EL (cell line): ENCODE data around the gene METTL25B.

Source experiments
- DNase-seq: peaks from one replicate; pipeline ENCODE4 v3.0.0-alpha.2; 2016

METTL25B gene

DNA sequence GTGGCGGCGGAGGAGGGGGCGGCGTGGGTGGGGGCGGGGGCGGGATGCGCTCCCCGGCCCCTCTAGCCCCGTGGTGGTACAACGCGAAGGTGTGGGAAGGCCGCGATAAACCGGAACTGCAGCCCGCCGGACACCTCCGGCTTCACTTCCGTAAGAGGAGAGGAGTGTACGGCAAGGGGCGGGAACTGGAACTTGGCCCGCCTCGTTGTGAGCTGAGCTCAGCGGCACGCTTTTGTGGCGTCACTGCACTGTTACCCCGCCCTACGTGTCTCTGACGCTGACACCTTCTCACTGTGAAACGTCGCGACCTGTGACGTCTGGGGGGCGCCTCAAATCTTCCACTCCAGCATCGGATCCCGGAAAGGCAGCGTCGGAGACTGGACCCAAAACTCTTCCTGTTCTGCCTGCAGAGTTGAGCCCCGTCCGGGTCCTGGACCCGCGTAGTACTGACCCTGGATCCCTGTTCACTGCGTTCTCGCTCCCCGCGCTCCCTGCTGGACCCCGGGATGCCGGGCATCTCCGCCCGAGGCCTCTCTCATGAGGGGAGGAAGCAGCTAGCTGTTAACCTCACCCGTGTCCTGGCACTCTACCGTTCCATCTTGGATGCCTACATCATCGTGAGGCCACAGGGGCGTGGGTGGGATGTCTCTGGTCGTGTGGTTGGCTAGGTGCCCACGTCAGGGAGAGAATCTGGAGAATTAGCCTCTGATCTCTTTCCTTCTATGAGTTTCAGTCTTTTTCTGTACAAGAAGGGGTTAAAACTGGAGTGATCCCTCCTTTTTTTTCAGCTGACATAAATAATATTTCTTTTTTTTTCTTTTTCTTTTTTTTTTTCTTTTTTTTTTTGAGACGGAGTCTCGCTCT, 562 bp downstream of the METTL25B start, which contains the start of gene ISG20L2:
TSS of gene ISG20L2 (minus strand) at position 168 of the 864 bp plus-strand sequence. CDS start 1,114 bp downstream, outside the sequence.
- peak; percentile 98 for DNase-seq

DNA sequence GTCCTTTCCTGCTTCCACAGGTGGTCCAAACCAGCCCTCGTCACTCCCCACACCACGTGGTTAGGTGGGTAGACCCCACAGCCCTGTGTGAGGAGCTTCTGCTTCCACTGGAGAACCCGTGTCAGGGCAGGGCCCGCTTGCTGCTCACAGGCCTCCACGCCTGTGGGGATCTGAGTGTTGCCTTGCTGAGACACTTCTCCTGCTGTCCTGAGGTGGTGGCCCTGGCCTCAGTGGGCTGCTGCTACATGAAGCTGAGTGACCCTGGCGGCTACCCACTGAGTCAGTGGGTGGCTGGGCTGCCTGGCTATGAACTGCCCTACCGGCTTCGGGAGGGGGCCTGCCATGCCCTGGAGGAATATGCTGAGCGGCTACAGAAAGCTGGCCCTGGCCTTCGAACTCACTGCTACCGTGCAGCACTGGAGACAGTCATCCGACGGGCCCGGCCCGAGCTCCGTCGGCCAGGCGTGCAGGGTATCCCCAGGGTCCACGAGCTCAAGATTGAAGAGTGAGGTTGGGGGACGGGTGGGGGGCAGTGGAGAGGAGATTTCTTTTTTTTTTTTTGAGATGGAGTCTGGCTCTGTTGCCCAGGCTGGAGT, 5.8 kb downstream of the METTL25B start:
- no peak for DNase-seq

DNA sequence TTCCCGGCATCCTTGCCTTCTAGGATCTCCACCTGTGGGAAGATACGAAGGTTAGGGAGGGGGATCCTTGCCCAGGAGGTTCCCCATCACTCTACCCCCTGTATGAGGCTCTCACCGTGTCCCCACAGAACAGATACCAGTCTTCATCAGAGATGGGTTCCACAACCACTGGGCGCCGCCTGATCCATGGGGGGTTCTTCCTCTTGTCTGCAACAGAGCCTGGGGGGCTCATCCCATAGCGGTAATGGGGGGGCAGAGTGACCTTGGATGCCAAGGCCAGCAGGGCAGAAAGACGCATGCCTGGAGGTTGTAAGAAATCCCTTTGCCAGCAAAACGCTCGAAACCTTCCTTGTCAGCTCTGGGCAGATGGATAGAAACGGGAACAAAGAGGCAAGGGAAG, 10.1 kb downstream of the METTL25B start:
- no peak for DNase-seq

DNA sequence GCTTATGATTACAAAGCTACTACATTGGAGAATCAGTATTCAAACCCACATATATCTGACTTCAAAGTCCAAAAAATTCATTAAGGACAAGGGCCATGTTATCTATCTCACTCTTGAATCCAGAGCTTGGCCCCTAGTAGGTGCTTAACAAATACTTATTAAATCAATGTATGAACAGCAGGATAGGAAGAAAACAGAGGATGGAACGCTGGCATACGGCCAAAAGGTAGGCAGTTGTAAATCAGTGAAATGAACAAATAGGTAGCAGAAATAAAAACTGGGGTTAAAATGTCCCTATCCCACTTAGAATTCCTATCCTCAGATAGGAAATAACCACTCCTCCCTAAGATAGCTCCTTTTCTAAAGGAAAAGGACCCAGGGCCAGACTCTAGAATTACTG, 10.6 kb downstream of the METTL25B start:
- no peak for DNase-seq

DNA sequence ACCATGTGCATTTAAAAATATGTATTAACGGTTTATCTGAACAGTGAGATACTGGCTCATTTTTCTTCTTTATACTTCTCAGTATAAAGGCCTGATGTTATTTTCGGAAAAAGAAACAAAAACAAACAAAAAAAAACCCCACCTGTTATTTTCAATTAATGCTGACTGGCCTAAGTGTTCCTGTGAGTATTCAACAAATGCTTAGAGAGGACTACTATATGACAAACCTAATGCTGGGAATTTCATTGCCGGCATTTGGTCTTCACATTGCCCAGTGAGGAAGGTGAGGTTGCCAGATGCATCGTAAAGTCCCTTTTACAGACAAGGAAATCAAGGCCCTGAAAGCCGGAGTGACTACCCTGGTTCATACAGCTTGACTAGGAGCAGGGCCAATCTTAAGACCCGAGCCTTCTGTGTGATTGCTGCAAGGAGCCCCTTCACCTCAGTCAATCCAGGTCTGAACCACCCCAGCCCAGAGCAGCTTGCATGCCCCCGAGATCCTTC, 12.0 kb downstream of the METTL25B start:
- no peak for DNase-seq

DNA sequence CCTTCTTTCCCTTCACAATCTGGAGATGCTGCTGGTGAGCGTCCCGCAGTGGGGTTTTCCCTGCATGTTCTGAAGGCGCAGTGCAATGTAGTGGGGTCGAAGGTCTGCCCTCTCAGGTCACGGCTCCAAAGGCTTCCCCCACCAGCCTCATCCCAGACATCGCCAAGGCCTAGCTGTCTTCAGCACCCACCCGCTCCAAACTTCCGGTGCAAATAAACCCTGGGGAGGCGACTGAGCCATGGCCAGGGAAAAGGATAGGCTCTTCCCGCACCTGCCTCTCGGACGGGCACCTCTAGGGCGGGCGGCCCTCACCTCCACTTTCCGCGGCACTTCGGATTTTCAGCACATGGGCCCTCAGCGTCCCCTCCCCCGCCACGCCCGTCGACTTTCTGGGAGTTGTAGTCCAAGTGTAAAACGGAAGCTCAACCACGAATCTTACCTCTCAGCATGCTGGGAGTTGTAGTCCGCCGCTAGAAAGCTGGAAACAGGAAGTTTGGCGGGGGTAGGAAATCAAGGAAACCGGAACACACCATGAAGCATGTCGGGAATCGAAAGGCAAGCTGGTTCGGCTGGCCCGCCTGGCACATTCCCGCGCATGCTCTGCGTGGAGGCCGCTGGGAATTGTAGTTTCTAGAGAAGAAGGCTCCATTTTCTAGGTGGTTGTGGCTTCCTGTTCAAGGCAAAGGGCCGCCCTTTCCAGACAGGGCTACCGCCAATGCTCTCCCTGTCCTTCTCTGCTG, 12.6 kb downstream of the METTL25B start, which contains the start of gene MRPL24:
TSS of gene MRPL24 (minus strand) at position 348 of the 740 bp plus-strand sequence. CDS start 2,384 bp downstream, outside the sequence.
- peak; percentile 100 for DNase-seq

DNA sequence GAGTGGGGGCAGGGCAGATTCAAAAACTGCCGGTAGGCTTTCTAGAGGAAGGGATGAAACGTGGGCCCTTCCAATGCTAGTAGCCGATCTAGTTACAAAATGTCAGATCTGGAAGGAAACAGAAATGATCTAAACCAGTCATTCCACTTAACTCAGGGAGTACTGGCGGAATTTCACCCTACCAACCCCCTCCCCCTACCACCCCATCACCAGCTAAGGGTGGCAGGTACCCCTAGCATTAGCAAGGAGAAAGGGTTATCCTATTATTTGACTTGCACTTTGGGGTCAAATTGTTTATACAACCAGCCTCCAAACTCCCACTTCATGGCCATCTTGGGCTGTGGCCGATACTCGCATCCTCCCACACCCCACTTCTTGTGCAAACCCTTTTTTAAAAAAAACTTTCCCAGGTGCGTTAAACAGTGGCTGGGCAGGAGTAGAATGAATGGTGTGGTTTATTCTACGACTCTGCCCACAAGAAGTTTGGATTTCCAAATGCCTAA, 13.3 kb downstream of the METTL25B start:
- no peak for DNase-seq

DNA sequence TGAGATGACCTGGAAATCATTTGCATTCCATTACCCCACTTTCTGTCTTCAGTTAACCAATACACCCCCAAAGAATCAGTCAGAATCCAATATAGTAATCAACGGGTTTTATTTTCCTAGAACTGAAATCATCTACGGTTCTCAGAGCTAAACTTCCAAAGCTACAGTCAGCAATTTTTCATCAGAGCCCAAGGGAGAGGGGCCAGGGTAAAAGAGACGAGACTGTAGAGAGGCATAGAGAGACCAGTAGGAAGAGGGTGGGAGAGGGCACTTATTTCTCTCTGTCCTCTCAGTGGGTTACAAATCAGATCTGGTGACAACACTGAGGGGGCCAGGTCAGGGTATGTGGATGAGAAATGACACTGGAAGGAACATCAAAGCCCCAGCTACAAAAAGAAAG, 13.7 kb downstream of the METTL25B start:
- DNase-seq: no peak

DNA sequence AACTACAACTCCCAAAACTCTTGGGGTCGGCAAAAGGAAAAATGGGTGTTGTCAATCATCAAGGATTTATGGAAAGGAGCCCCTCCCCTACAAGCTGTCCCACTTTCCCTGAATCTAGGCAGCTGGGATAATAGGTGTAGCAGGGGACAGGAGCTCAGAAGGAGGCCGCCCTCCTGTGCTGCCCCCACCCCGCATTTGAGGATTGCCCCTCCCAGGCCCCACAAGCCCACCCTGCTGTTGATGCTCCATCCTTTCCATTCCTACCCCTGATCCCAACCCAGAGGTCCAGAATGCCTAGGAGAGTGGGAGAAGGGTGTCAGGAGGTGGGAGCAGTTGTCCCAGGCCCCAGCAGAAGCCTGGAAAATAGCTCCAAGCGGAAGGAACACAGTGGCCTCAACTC, 14.5 kb downstream of the METTL25B start:
- no peak for DNase-seq

DNA sequence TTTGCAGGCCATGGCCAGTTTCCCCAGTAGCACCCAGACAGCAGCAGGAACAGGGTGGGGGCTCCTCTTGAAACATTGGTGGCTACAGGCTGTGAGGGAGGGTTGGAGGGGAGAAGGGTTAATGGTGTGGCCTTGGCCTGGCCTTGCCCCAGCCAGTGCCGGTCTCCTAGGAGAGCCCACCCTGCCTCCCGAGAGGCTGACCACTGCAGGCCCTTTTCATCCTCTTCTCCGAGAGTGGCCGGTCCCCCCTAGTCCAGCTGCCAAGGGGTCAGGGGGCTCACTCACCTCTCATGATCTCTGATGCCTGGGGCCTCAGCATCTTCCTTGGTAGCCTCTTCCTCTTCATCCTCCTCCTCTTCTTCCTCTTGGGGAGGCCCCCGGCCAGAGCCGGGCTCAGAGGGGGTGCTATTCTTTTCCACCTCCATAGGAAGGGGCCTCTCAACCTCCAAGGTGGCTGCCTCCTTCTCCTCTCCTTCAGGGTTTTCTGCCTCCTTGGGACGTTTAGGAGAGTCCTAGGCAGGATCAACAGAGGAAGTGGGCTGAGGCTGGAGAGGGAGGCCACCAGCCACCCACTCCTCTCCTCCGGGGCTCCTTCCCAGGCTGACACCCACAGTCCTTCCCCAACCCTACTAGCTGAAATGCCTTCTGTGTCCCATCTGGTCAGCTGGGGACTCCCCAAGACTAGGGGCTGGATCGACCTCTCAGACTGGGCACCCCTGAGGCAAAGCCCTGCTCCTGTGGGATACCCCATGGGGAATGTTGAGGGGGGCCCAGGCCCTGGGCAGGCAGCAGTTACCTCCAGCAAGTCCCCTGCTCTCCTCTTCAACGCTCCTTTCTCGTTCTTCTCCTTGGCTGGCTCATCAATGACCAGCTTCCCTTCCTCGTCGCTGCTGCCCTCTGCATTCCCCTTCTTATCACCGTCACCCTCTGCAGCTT, 15.4 kb downstream of the METTL25B start:
- no peak for DNase-seq

DNA sequence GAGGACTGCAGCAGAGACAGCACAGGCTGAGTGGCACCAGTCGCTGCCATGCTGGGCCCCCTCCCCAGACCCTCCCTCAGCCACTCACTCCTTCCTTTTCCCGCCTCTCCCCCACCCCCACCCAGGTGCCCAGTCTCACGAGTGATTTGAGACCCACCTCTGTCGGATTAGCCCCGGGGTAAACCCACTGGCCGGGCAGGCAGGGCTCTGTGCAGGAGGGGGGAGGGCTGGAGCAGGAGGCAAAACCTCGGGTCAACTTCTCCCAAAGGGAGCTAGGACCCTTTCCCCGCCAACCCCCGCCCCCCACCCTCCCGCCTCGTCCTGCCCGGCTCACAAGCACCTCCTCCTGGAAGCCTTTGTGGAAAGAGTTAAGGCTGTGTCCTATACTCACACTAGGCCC, 16.1 kb downstream of the METTL25B start:
- DNase-seq: no peak

DNA sequence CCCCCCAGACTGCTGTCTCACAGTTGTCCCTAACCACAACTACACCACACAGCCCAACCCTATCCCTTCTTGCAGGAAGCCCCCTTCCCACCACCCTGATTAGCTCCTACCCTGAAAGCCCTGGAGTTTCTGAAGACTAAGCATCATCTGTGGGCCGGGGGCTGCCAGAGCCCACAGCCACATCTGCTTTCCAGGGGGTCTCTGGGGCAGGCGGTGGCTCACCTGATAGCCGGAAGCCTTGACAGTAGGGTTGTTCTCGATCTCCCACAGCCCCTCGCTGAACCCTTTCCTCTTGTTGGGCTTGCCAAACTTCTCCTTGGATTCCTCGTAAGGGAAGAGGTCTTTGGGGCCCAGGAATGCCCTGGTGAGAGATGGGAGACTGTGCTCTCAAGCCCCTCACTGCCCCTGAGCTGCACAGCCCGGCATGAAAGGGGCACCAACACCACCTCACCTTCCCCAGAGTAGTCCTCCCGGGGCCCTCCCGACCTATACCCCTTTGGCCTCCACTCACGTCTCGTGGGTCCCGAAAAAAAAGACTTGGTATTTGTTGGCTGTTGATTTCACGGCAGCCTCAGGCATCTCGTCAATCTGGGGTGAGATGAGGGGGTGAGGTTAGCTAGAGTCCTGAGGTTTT, 16.6 kb downstream of the METTL25B start:
- no peak for DNase-seq

DNA sequence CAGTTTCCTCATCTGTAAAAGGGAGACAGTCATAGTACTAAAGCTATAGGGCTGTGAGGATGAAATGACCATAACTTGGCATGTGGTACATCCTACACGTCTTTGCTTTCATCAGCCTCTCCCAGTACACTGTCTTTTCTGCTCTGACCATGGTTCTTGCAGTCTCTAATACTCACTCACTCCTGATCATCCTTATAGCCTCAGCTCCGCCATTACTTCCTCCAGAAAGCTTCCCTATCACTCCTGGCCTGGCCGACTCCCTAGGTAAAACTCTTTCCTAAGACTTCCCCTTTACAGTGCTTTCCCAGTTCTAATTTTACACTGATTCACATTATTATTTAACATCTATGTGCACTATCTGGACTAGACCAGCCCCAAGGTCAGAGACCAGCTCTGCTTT, 17.6 kb downstream of the METTL25B start:
- DNase-seq: no peak

DNA sequence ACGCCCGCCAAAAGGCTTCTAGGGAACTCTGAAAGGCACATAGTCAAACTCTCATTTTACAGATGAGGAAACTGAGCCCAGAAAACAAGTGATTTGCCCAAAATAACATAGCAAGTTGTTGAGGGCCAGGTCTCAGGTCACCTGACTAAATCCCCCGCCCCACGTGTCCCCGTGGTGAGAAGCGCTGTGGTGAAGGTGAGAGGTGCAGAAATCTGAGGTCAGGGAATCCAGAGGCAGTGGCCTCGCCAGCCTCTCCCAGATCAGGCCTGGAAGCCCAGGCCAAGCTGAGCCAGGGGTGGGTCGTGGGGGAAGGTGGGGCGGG, 18.1 kb downstream of the METTL25B start:
- no peak for DNase-seq

DNA sequence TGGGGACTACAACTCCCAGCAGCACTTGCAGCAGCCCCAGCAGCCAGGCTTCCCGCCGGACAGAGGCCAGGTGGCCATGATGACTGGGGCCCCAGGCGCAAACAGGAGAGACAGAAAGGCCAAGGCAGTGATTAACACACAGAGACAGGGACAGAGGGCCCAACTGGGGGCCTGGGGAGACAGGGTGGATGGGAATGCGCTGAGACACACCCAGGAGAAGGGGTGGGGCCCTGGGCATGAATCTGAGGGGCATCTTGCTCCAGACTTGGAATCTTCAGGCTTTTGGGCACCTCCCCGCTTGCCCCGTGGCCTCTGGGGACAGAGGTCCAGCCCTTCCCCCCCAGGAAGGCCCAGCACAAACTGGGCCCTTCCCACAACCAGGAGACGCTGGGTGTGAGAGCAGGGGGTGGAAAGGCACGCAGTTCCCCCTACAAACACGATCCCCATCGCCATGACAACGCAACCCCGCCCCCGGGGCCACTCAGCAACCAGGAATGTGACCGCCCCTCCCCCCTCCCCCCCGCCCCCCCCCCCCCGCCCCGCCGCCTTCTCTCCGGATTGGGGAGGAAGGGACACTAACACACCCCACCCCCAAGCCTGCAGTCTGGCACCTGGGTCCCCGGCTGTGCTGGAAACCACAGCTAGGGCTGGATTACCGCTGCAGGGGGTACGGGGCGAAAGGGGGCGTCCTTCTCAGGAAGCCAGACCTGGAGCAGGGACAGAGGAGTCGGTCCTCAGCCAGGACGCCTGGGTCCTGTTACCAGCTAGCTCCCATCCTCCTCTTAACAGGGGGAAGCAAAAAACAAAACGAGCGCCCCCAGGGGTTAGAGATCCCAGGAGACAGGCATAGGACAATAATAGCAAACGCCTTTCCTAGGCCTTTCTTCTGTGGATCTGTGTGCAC, 18.7 kb downstream of the METTL25B start:
- peak; percentile 94 for DNase-seq

DNA sequence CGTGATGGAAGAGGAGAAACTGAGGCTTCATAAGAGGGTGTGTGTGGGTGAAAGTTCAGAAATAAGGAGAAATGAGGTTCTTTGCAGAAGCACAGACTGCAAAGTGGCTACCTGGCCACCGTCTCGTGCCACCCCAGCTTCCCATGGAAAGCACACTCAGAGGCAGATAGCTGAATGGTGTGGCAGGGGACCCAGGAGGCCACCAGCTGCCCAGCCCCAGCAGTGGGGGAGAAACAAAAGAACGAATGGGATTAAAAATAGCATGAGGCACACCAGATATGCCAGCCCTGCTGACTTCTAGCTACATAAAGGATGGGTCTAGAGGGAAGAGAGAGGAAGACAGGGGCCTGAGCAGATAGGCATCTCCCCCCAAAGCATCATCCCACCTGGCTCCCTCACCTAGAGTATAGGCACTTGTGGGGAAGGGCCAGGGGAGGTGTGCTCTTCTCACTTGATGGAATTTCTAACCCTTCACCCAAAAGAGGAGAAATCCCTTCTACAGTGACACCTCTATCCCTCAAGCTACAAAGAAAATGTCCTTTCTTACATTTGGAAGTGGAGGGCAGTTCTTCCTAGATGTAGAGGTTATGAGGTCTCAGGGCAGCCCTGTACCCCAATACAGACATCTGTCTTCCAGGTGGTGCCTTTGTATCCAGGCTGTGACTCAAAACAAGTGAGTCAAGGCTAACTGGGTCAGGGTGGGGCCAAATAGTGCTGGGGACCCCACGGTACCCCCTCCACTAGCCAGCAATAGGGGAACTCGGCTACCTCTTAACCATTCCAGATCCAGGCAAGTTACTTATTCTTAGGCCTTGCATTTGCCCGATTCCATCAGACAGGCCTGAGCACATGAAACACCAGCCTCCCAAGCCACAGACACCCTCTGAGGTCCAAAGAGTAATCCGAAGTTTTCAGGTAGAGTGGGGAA, 19.7 kb downstream of the METTL25B start:
- peak; percentile 45 for DNase-seq

DNA sequence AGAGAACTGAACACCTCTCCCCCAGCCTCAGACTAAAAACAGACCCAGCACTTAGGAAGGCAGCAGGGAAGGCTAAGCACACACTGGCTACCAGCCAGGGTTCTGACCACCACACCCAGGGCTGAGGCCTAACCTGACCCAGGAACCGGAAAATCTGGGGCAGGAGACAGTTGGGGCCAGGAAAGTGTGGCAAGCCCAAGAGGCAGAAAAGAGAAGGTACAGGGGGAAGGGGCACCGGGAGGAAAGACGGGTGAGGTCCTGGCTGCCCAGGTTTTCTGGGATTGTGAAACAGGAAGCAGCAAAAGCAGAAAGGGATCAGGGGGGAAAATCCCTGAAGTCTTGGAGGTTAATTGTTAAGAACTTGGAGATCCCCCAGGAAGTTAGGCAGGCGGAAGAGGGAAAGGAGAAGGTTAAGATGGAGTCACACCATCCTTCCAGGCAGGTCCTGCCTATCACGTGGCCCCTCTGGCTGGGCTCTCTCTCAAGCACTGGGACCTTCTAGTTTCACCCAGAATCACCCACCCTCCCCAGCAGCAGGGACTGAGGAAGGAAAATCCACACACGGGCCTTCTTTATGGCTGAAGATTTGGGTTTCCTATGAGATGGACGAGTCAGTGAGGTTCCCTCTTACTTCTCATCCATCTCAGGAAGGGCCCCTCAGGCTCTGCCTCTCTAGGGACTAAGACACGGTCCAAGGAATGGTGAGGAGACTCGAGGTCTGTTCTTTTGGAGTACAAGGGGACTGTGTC, 20.6 kb downstream of the METTL25B start:
- peak; percentile 72 for DNase-seq

DNA sequence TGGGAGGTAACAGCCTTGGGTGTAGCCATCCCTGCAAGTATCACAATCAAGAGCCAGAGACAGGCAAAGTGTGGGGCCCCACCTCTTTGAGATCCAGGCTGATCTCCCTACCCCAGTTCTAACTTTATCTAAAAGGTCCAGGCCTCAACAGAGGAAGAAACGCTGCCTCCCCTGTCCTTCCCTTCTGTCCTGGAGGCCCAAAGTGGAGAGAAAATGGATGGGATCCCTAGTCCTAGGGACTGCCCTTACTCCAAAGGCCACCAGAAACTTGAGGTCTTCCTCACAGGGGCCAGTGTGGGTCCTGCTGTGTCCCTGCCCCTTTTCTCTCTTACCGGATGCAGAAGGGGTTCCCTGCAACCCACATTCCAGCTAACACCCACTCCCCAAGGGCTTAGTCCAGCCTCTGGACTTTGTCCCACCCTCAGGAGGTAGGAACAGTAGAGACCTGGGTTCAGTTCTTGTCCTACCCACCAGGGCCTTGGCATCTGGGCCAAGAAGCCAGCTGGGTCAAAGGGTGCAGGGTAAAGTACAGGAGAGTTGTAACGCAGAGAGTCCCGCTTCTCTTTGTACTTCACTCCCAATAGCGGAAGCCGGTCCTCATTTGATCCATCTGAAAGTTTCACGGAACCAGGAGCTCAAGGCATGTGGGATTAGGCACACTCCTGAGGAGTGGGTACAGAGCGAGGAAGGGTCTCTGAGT, 21.3 kb downstream of the METTL25B start:
- DNase-seq: peak; percentile 41
